H9 (cell line): ENCODE results near the gene CNKSR1. TPM values are rescaled to one million over a fixed set of nuclear protein-coding genes. Genes with fewer than 3 reads are reported as not detected.

Experiments
- DNase-seq: peaks from one replicate; pipeline ENCODE4 v3.0.0-alpha.2; 2017
- H2AFZ ChIP-seq: one replicate; pipeline ENCODE4 v1.6.1; 2013; ENCODE audit warnings: mild to moderate bottlenecking, low read length, control low read depth, moderate library complexity
- H2AK5ac ChIP-seq: 2 replicates; pipeline ENCODE4 v1.6.1; 2013; ENCODE audit warnings: low read length, control low read depth, mixed read lengths; ENCODE audit not compliant: insufficient read length
- H2BK120ac ChIP-seq: one replicate; pipeline ENCODE4 v1.6.1; 2013; ENCODE audit warnings: low read depth, mild to moderate bottlenecking, low read length, control low read depth, inconsistent platforms; ENCODE audit not compliant: poor library complexity, severe bottlenecking
- H2BK12ac ChIP-seq: 2 replicates; pipeline ENCODE4 v1.6.1; 2013; ENCODE audit warnings: low read length, control low read depth, mixed read lengths, low read depth; ENCODE audit not compliant: insufficient read length
- H2BK15ac ChIP-seq: 2 replicates; pipeline ENCODE4 v1.6.1; 2013; ENCODE audit warnings: low read depth, low read length, control low read depth
- H2BK20ac ChIP-seq: one replicate; pipeline ENCODE4 v1.6.1; 2013; ENCODE audit warnings: low read depth, mild to moderate bottlenecking, low read length, control low read depth, inconsistent platforms; ENCODE audit not compliant: poor library complexity, severe bottlenecking
- H2BK5ac ChIP-seq: 2 replicates; pipeline ENCODE4 v1.6.1; 2013; ENCODE audit warnings: low read length, control low read depth, mixed read lengths; ENCODE audit not compliant: insufficient read length
- H3K14ac ChIP-seq: 2 replicates; pipeline ENCODE4 v1.6.1; 2013; ENCODE audit warnings: low read length, control low read depth; ENCODE audit not compliant: insufficient read depth
- H3K18ac ChIP-seq: 2 replicates; pipeline ENCODE4 v1.6.1; 2013; ENCODE audit warnings: low read depth, mild to moderate bottlenecking, mixed read lengths, low read length, control low read depth; ENCODE audit not compliant: insufficient read length
- H3K23ac ChIP-seq: 2 replicates; pipeline ENCODE4 v1.6.1; 2013; ENCODE audit warnings: low read length, control low read depth, mixed read lengths, low read depth; ENCODE audit not compliant: insufficient read length
- H3K23me2 ChIP-seq: 2 replicates; pipeline ENCODE4 v1.6.1; 2013; ENCODE audit warnings: low read depth, mild to moderate bottlenecking, mixed read lengths, low read length, control low read depth; ENCODE audit not compliant: insufficient read length, poor library complexity, severe bottlenecking
- H3K27ac ChIP-seq: 2 replicates; pipeline ENCODE4 v1.5.1; 2013; ENCODE audit warnings: low read length, control low read depth, mixed read lengths, low read depth; ENCODE audit not compliant: insufficient read length
- H3K27me3 ChIP-seq: 2 replicates; pipeline ENCODE4 v1.6.1; 2013; ENCODE audit warnings: low read length, control low read depth, inconsistent platforms; ENCODE audit not compliant: insufficient read depth
- H3K4ac ChIP-seq: 2 replicates; pipeline ENCODE4 v1.6.1; 2013; ENCODE audit warnings: low read depth, mild to moderate bottlenecking, control low read depth, inconsistent platforms, low read length, moderate library complexity
- H3K4me1 ChIP-seq: 2 replicates; pipeline ENCODE4 v1.6.1; 2013; ENCODE audit warnings: low read length, control low read depth, inconsistent platforms; ENCODE audit not compliant: insufficient read depth
- H3K4me2 ChIP-seq: 2 replicates; pipeline ENCODE4 v1.6.1; 2013; ENCODE audit warnings: low read length, control low read depth, mixed read lengths; ENCODE audit not compliant: insufficient read length, insufficient read depth
- H3K56ac ChIP-seq: 2 replicates; pipeline ENCODE4 v1.6.1; 2013; ENCODE audit warnings: low read depth, mild to moderate bottlenecking, mixed read lengths, low read length, control low read depth; ENCODE audit not compliant: insufficient read length
- H3K79me1 ChIP-seq: 2 replicates; pipeline ENCODE4 v1.6.1; 2013; ENCODE audit warnings: low read depth, mild to moderate bottlenecking, moderate library complexity, low read length, control low read depth, inconsistent platforms; ENCODE audit not compliant: insufficient read depth, poor library complexity, severe bottlenecking
- H3K79me2 ChIP-seq: 2 replicates; pipeline ENCODE4 v1.6.1; 2013; ENCODE audit warnings: low read length, control low read depth, inconsistent platforms; ENCODE audit not compliant: insufficient read depth
- H3K9ac ChIP-seq: 2 replicates; pipeline ENCODE4 v1.6.1; 2013; ENCODE audit warnings: low read length, control low read depth, mixed read lengths; ENCODE audit not compliant: insufficient read length; ENCODE audit errors: extremely low read depth
- H3K9me3 ChIP-seq: one replicate; pipeline ENCODE4 v1.6.1; 2013; ENCODE audit warnings: low read depth, low read length, inconsistent platforms; ENCODE audit not compliant: control insufficient read depth
- H3T11ph ChIP-seq: one replicate; pipeline ENCODE4 v1.6.1; 2013; ENCODE audit warnings: mild to moderate bottlenecking, low read length, control low read depth, inconsistent platforms
- H4K20me1 ChIP-seq: one replicate; pipeline ENCODE4 v1.6.1; 2013; ENCODE audit not compliant: control insufficient read depth, insufficient read length, insufficient read depth
- H4K5ac ChIP-seq: 2 replicates; pipeline ENCODE4 v1.6.1; 2013; ENCODE audit warnings: low read depth, mild to moderate bottlenecking, mixed read lengths, low read length, control low read depth; ENCODE audit not compliant: insufficient read length
- H4K8ac ChIP-seq: replicated peaks from 2 replicates; pipeline ENCODE4 v1.6.1; 2013; ENCODE audit warnings: low read length, control low read depth, mixed read lengths, low read depth; ENCODE audit not compliant: insufficient read length
- H4K91ac ChIP-seq: 2 replicates; pipeline ENCODE4 v1.6.1; 2013; ENCODE audit warnings: low read depth, mild to moderate bottlenecking, moderate library complexity, mixed read lengths, low read length, control low read depth; ENCODE audit not compliant: insufficient read length
- H3K27ac Mint-ChIP-seq, 3 experiments: 2 replicates in 2 of 3; 3 replicates in 1 of 3; pipeline ENCODE4 v1.8.0; 2020 to 2021; ENCODE audit warnings: mixed read lengths in 3 of 3, mild to moderate bottlenecking in 1 of 3, moderate library complexity in 1 of 3
- H3K27me3 Mint-ChIP-seq: 2 replicates; pipeline ENCODE4 v1.8.0; 2021; ENCODE audit warnings: low read depth, mild to moderate bottlenecking, moderate library complexity, mixed read lengths
- H3K36me3 Mint-ChIP-seq, 3 experiments: 2 replicates in 2 of 3; 3 replicates in 1 of 3; pipeline ENCODE4 v1.8.0; 2020 to 2021; ENCODE audit warnings: low read depth in 3 of 3, mixed read lengths in 3 of 3; ENCODE audit not compliant: insufficient read depth in 1 of 3
- H3K4me1 Mint-ChIP-seq, 2 experiments: 2 replicates each; pipeline ENCODE4 v1.8.0; 2020; ENCODE audit warnings: mixed read lengths in 2 of 2
- H3K4me3 Mint-ChIP-seq, 2 experiments: 2 replicates in 1 of 2; 3 replicates in 1 of 2; pipeline ENCODE4 v1.8.0; 2020 to 2021; ENCODE audit warnings: mild to moderate bottlenecking in 2 of 2, mixed read lengths in 2 of 2, moderate library complexity in 1 of 2
- H3K9me3 Mint-ChIP-seq, 2 experiments: 2 replicates in 1 of 2; 3 replicates in 1 of 2; pipeline ENCODE4 v1.8.0; 2020; ENCODE audit warnings: mild to moderate bottlenecking in 2 of 2, mixed read lengths in 2 of 2, moderate library complexity in 1 of 2
- CTCF ChIP-seq: fragments of 200-600 bp; sonication (generic); conservative IDR thresholded peaks from 3 replicates; pipeline ENCODE4 v1.8.0; 2021; ENCODE audit warnings: antibody characterized with exemption, mild to moderate bottlenecking
- whole genome bisulfite sequencing: extraction: QIAGEN DNeasy Blood & Tissue Kit; methylation state at CpG from one replicate; pipeline ENCODE4 v1.1.7; 2013; ENCODE audit warnings: missing lambda C conversion rate, low lambda C conversion rate, mixed read lengths; ENCODE audit not compliant: insufficient read length; ENCODE audit errors: extremely low coverage; 5-methylcytosine and 5-hydroxymethylcytosine counted together
- total RNA-seq: library from RNA; stranded (reverse); gene quantifications from 2 replicates; pipeline ENCODE4 v1.2.1, GENCODE V29; 2021

Gene CNKSR1
- total RNA-seq, 1 experiment from 2014 or later = 26.3 TPM

DNA sequence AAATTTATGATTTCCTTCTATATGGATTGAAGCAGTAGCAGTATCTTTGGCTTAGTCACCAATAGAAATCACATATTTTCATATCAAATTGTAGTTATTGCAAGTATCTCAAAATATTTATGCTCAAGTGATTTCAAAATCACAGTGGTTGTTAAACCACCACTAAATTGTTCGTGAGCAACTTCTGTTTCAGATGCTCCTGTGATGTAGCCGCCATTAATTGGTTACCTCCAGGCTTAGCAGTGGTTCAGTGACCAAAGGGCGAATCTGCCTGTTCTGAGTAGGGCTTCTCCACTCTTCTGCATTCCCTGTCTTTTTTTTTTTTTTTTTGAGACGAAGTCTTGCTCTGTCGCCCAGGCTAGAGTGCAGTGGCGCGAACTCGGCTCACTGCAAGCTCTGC, 1.9 kb upstream of the CNKSR1 start:
- H2BK5ac ChIP-seq = no peak overlapping the region
- H3K23me2 ChIP-seq = peaks cover 3% of the 10 kb centered on the region
- H3K4ac ChIP-seq = no peak overlapping the region
- H2AFZ ChIP-seq = no peak overlapping the region
- no peak overlapping the region for H4K8ac ChIP-seq
- no peaks in the 10 kb centered on the region for H3K9me3 ChIP-seq
- no peak overlapping the region for H4K91ac ChIP-seq
- H3K79me1 ChIP-seq = peaks cover 4% of the 10 kb centered on the region
- H2BK12ac ChIP-seq = no peak overlapping the region
- no peak overlapping the region for H3K4me2 ChIP-seq
- TF ChIP-seq CTCF = no peak
- no peaks in the 10 kb centered on the region for H3K27me3 ChIP-seq
- peaks cover 2% of the 10 kb centered on the region; the same call in 1 of the 2 replicates for H3K79me2 ChIP-seq
- no peak overlapping the region for H2BK20ac ChIP-seq
- H3K56ac ChIP-seq = no peak overlapping the region
- Mint-ChIP-seq H3K27ac (no peak overlapping the region), H3K27me3 (no peaks in the 10 kb centered on the region), H3K36me3 (peaks cover 0 to 10% (median 7%) of the 10 kb centered on the region in 3 experiments; a peak in 3 of 7 replicates), H3K4me3 (no peak overlapping the region), H3K4me1 (peaks cover 7 to 24% of the 10 kb centered on the region in 2 experiments; a peak in 3 of 4 replicates), H3K9me3 (no peaks in the 10 kb centered on the region)
- no peak overlapping the region for H3K14ac ChIP-seq
- H4K20me1 ChIP-seq = no peaks in the 10 kb centered on the region
- no CpG with 5 or more reads among the region's 8 CpGs for WGBS
- no peak overlapping the region for H3K23ac ChIP-seq
- no peak overlapping the region for H2AK5ac ChIP-seq
- H2BK120ac ChIP-seq = no peak overlapping the region
- no peak overlapping the region for H3K18ac ChIP-seq
- H4K5ac ChIP-seq = no peak overlapping the region
- no peak overlapping the region for H3T11ph ChIP-seq
- no peak overlapping the region for H3K27ac ChIP-seq
- no peak overlapping the region for H3K9ac ChIP-seq
- H3K4me1 ChIP-seq = no peaks in the 10 kb centered on the region; the same call in 1 of the 2 replicates
- DNase-seq = no peak
- H2BK15ac ChIP-seq = no peak overlapping the region
